ENCODE results near the gene DDR1.
"Not testable (repeated sequence)": the region's sequence is repeated elsewhere in the genome, so short reads cannot be mapped to it uniquely, and the experiment has no call there.

Gene DDR1

DNA sequence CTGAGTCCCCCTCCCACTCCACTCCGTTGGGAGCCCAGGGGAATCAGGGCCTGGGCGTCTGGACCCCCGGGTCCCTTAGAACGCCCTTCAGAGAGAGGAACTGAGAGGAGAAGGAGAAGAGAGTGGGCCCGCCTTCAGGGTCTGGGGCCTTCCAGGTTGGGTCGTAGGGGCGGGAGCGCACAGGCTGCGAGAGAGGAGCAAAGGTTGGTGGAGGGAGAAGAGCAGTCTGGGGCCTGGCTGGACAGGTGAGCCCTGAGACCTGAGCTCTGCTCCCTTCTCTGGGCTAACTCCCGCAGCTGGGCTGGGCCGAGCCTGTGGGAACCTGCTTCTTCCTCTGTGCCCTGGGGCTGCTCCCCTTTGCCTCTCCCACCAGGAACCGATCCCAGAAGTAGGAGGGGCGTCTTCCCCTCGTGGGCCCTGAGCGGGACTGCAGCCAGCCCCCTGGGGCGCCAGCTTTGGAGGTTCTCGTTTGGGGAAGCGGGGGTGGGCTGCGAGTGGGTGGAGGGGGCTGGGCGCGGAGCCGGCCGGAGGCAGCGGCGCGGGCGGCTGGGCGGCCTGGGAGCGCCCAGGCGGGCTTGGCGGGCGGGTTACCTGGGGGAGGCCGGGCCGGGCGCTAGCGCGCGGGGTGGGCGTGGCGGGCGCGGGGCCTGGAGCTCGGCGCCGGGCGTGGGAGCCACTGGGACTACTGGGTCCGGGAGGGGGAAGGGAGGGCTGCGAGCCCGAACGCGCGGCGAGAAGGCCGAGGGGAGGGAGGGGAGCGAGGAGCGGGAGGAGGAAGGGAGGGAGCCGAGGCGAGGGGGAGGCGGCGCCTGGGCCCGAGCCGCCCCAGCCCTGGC is at the start of gene DDR1:
Gene DDR1 (plus strand): TSS at position 835 of the 836 bp plus-strand sequence. CDS start 4,211 bp downstream, outside the sequence.
- DNase-seq, result peak; percentile 36 to 64

DNA sequence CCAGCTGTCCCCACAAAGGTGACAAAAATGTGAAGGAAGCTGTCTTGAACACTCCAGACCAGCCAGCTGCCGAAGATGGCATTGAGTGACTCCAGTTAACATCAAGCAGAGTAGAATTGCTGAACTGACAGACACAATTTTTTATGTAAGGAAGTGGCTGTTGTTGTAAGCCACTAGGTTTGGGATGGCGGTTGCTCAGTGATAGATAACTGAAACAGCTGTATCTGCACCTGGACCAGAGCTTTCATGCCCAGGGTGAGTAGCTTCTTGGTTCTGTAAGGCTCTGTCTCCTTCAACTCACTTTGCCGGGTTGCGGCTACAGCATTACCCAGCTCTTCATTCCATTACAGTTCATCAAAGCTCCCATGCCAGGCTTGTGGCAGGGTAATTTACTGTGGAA is 49.7 kb upstream of the DDR1 start:
- DNase-seq, result peak in 1 of 2 donors; percentile 25

DNA sequence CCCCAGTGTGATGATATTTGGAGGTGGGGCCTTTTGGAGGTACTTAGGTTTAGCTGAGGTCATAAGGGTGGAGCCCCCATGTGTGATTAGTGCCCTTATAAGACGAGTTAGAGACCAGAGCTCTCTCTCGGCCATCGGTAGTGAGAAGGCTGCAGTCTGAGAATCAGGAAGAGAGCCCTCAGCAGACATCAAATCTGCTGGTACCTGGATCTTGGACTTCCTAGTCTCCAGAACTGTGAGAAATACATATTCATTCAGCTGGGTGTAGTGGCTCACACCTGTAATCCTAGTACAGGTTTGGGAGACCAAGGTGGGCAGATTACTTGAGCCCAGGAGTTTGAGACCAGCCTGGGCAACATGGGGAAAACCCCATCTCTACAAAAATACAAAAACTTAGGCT is 48.7 kb upstream of the DDR1 start:
- DNase-seq, result no peak

DNA sequence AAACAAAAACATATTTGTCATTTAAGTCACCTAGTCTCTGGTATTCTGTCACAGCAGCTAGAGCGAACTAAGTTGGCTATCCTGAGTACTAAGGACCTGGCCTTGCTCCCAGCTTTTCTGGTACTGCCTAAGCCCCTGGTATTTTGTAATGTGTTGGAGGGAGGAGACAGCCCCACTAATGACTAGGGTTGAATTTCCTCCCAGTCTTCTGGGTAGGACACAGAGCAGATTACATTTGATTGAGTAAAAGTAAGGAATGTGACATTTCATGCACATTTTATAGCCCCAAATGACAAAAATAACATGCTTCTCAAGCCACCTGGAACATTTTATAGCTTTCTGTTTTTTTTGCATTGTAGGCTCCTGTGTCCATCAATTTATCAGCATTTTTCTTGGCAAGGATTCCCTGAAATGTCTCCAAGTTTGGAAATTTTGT is 47.9 kb upstream of the DDR1 start:
- DNase-seq, result no peak

DNA sequence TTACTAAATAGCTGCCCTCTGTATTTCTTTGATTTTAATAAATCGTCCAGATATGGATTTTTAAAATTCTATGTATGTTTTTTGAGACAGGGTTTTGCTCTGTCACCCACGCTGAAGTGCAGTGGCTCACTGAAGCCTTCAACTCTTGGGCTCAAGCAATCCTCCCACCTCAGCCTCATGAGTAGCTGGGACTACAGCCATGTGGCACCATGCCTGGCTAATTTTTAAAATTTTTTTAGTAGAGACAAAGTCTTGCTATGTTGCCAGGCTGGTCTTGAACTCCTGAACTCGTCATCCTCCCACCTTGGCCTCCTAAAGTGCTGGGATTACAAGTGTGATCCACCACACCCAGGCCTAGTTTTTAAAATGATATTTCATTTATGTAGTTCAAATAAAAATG is 47.4 kb upstream of the DDR1 start:
- no peak for DNase-seq

DNA sequence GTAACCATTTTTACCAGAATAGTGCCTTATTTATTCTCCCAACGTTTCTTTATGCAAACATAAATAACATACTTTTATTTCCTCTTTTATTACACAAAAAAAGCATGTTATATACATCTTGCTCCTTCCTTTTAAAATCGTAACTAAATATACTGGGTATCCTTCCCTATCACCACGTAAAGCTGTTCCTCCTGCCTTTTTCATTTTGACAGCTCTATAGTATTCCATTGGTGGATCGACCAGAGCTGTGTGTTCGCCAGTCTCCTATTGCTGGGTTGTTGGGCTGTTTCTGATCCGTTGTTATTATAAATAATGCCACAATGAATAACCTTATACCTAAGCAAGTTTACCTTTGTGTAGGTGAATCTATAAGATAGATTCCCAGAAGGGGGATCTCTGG is 46.9 kb upstream of the DDR1 start:
- DNase-seq, result no peak

DNA sequence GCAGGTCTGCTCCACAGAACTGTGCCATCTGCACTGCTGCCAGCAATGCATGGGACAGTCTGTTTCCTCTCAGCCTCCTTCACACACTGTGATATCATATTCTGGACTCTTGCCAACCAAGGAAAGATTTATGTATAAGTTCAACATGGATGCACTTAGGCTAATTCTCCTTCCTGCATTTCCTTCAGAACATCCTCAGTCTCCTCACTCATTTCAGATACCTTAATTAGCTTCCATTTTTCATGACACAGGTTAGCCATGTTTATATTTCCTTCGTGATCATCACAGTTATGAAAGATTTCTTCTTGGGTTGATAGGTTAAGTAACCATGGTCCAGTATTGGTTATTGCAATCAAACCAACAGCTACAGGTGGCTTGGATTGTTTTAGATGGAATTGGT is 46.4 kb upstream of the DDR1 start:
- DNase-seq, result no peak

DNA sequence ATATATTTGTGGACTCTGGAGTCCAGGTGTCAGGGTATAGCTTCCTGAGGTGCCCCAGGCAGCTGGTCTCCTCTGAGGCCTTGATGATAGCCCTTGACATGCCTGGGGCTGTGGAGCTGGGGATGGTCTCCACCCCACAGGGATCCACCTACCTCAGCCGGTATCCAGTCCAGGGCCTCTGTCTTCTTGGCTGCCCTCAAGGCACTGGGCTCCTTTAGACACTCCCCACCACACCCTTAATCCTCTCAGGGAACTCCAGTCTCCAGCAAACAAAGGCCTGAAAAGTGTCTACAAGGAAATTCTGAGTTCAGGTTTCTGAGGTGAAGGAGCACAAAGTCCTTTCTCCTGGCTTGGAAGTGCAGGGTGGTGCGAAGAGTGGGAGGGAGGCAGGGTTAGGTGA is 44.6 kb upstream of the DDR1 start:
- no peak for DNase-seq

DNA sequence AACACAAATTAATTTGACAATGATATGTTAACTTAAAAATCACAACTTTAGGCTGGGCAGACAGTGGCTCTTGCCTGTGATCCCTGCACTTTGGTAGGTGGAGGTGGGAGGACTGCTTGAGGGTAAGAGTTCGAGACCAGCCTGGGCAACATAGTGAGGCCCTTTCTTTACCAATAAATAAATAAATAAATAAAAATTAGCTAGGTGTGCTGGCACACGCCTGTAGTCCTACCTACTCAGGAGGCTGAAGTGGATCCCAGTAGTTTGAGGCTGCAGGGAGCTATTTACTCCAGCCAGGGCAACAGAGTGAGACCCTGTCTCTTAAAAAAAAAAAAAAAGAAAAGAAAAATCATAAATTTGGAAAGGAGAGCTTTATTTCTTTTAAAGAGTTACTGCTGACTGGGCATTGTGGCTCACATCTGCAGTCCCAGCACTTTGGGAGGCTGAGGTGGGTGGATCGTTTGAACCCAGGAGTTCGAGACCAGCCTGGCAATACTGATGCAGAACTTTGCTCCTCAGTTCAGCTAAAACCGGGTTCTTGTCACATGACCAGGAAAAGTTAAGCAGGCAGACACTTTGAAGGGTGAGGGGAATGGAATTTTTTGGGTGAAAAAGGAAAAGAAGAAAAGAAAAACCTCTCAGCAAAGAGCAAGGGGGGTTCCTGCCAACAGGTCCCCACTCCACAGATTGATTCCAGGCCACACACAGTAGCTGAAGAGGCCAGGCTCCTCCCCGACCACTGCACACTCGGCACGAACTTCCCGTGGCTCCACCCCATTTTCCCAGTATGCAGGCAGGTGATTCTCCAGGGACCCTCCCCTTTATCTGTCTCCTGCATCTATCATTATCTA is 44.0 kb upstream of the DDR1 start:
- DNase-seq, result no peak

DNA sequence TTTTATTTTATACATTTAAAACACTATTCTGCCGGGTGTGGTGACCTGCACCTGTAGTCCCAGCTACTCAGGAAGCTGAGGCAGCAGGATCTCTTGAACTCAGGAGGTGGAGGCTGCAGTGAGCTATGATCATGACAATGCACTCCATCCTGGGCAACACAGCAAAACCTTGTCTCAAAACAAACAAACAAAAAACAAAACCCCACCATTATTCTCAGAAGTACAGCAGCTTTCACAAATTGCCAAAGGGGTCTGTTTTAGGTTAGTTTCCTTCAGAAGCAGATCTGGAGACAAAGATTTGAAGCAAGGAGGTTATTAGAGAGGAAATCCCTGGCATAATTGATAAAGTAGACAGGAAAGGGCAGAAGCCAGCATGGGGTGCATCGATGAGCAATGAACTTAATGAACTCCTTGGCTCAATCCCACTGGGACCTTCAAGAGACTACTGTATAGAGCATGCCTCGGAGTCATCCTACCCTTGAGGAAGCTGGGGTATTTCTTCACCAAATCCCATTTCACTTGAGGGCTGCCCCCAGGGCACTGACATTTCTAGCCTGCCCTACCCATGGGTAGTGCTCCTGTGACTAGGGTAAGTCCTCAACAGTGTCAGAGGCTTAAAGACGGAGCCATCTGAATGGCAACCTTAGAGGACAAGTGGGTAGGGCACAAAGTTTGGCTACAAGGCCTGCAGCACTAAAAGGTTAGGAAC is 43.2 kb upstream of the DDR1 start:
- DNase-seq, result no peak

DNA sequence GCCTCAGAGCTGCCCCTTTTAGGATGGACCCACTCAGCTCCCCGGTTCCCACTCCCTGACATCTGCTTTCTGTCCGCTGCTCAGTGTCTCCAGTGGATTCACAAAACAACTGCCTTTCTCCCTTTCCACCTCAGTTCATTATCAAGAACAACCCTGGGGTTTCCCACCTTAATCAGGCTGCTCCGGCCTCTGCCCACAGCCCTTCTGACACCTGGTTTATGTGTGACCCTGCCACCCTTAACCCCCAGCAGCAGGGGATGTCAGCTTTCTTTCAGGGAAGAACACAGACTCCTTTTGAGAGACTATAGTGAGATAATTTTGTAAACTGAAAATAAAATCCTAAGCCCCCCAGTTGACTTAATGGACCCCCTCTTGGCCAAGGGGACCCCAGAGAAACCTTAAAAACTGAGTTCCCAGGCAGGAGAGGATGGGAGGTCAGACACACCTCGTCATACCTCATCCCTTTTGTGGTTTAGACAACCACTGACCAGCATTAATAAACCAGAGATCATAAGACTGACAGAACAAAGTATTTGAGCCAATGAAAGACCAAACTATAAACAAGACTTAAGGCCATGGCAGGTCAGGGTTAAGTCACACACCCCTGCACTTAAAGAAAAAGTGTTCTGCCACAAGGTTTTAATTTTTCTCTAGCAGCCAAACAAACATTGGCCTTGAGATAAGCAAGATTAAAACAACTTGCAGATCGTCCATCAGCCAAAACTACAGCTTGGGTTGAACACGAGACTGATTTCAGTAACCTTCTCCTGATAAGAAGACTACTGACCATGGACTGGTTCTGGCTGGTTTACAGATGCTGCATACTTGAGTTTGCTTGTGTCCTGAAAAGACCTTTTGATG is 42.4 kb upstream of the DDR1 start:
- DNase-seq, result no peak

DNA sequence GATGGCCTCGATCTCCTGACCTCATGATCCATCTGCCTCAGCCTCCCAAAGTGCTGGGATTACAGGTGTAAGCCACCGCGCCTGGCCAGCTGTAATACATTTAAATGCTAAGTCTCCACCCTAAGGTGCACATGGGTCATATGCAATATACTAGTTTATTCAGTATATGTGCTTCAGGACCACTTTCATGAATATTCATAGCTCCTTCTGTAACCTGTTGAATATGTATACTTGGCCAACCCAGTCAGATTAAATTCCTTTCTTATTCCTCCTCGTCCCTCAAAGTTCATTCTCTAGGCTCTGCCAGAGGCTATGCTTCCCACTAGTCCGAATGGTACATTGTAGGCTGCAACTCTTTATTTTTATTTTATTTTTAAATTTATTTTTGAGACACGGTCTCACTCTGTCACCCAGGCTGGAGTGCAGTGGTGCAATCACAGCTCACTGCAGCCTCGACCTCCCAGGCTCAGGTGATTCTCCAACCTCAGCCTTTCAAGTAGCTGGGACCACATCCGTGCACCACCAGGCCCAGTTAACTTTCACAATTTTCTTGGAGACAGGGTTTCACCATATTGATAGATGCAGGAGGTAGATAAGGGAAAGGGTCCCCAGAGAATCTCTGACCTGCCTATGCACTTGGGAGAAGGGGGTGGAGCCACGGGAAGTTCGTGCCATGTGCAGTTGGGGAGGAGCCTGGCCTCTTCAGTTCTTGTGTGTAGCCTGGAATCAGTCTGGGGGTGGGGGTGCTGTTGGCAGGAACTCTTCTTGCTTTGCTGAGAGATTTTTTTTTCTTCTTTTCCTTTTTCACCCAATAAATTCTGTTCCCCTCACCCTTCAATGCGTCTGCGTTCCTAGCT is 41.3 kb upstream of the DDR1 start:
- no peak for DNase-seq

DNA sequence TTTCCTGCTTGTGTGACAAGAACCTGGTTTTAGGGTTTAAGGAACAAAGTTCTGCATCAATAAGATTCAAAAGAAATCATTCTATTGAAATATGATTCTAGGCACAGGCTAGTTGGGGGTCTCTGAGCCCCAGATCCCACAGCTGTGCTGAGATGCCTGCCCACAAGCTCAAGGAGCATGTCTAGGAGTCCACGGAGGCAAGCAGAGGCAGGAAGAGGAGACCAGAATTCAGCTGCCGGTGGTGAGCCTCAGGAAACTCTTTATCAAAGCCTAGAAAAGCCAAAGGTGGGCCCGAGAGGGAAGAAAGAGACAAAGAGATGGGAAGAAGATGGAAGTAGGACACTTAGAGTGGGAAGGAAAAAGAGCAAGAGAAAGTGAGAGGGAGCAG is 40.7 kb upstream of the DDR1 start:
- no peak for DNase-seq

DNA sequence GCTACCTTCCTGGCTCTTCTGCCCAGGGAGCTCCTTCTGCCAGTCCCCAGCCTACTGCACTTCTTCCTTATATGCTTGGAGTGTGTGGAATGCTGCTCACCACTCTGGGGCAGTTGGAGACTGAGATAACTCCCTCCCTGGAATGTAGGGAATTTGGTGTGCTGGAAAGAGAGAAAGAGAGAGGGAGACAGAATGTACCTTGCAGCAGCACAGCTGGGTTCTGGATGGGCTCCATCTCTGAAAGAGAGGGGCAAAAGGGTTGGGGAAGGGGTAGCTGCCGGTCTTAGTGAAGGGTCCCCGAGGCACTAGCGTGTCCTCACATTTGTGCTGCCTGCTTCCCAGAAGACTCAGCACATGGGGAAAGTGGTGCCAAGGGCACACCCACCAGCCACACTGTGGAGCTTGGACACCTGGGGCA is 40.2 kb upstream of the DDR1 start:
- DNase-seq, result no peak

DNA sequence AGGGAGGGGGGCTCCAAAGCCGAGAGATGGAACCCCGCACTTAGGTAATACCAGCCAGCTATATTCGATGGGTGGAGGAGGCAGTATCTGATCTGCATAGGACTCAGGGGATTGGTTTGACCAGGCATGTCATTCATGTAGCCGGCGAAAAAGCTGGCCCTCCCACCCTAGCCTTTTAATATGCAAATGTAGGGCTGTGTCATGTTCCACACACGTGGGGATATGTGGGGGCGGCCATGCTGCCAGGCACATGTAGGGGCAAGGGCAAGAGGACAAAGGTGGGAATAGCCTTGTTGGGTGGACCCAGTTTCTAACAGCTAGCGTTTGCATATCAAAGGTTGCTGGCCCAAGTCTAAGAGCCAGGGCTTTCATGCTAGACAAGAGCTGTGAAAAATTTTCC is 39.1 kb upstream of the DDR1 start:
- DNase-seq, result no peak

DNA sequence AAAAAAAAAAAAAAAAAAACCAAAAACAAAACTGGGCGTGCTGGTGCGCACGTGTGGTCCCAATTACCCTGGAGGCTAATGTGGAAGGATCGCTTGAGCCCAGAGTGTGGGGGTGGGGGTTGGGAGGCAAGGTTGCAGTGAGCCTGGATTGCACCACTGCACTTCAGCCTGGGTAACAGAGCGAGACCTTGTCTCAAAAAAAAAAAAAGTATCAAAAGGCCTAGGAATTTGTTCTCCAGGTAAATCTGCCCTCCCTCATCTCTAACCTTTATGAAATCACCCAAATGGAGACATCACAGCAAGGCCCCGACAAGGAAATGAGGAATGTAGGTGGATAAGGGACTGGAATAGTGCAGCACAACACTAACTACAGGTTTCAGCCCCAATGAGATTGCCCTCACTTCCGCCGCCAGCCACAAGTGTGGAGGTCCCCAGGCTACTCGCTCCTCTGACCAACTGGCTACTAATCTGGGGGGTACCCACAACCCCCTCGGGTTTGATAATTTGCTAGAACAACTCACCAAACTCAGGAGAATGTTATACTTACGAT is 36.8 kb upstream of the DDR1 start:
- no peak for DNase-seq

DNA sequence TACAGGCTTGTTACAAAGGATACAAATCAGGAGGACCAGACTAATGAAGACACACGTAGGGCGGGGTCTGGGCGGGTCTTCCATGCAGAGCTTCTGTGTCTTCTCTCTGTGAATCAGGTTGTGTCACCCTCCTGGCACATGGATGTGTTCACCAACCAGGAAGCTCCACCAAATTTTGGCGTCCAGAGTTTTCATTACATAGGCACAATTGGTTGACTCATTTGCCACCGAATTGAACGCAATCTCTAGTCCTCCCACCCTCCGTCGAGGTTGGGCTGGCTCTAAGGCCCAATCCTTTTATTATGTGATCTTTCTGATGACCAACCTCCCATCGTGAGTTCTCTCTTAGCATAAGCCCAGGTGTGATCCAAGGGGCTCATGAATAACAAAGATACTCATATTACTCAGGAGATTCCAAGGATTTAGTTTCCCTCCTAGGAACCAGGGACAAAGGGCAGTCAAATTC is 36.3 kb upstream of the DDR1 start:
- DNase-seq, result no peak

DNA sequence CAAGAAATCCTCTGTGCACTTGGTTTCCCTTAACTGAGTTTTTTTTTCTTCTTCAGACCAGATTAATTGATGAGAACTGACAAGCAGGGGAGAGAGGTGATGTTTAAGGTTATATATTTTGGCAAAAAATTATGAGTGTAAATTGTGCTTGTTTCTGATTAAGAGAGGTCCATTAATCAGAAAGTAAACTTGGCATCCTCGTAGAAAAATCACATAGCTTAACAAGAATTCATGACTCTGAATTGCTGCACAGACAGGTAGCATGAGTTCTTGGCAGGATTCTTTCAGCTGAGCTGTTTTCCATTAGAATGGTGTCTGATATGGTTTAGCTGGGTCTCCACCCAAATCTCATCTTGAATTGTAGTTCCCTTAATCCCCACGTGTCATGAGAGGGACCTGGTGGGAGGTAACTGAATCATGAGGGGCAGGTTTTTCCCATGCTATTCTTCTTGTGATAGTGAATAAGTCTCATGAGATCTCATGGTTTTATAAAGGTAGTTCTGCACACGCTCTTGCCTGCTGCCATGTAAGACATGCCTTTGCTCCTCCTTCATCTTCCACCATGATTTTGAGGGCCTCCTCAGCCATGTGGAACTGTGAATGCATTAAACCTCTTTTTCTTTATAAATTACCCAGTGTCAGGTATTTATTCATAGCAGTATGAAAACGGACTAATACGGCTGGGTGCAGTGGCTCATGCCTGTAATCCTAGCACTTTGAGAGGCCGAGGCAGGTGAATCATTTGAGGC is 34.2 kb upstream of the DDR1 start:
- no peak for DNase-seq

DNA sequence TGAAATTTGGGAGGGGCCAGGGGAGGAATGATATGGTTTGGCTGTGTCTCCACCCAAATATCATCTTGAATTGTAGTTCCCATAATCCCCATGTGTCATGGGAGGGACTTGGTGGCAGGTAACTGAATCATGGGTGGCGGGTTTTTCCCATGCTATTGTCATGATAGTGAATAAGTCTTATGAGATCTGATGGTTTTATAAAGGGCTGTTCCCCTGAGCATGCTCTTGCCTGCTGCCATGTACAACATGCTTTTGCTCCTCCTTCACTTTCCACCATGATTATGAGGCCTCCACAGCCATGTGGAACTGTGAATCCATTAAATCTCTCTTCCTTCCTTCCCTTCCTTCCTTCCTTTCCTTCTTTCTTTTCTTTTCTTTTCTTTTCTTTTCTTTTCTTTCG is 31.9 kb upstream of the DDR1 start:
- DNase-seq, result not testable (repeated sequence)

Measured in CD4-positive, alpha-beta T cell treated with Interferon alpha-2 for 1 hour (primary cell).